Stimulated activated CD4-positive, alpha-beta T cell treated with anti-CD3 and anti-CD28 coated beads, Interleukin-1b, Interleukin-23, amount 100 ng/mL, for 4 hours (primary cell): ENCODE measurements around the gene ENTR1.

Experiments
- DNase-seq, 2 donors: peaks; one replicate each; pipeline ENCODE4 v3.0.0-alpha.2; 2020; ENCODE audit warnings: low read depth in 2 of 2

Gene ENTR1

DNA sequence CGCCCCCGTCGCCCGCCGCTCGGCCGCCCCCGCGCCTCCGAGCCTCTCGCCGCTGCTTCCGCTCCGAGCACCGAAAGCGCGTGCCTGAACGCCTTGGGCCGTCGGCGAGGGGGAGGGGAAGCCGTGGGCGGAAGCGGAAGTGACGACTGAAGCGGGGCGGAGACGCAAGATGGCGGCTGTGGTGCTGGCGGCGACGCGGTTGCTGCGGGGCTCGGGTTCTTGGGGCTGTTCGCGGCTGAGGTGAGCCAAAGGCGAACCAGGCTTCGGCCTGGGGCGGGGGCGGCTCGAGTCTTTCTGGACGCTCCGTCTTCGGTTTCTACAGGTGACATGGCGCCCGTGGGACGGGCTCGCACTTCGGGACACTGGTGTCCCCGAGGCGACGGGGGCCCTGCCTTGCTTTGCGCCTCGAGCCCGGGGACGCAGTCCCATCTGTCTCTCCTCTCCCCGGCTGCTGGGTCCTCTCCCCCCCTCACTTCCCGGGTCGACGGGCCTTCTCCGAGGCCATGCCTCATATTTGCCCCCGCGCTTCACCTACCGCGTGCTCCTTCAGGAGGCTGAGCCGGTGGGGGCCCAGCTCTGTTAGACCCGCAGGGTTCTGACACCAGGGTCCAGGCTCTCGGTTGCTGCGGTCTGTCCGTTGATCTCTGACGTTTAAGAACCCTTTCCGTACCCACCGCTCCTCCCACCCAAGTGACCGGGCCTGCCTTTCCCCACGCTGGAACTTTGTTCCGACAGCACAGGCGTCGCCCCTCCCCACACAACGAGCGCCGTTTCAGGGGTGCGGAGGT is at the start of gene ENTR1, which contains the start of gene PMPCA:
ENTR1 (minus strand) TSS at position 115 of the 788 bp plus-strand sequence. CDS start 217 bp downstream, outside the sequence.
PMPCA (plus strand) TSS at position 159 of the 788 bp plus-strand sequence; CDS start at position 170, 11 bp downstream.
- DNase-seq: peak; percentile 99

- DNase-seq: no peak
Measured at GRCh38 chr9:136459425-136459824, 49.0 kb upstream of the ENTR1 start.

DNA sequence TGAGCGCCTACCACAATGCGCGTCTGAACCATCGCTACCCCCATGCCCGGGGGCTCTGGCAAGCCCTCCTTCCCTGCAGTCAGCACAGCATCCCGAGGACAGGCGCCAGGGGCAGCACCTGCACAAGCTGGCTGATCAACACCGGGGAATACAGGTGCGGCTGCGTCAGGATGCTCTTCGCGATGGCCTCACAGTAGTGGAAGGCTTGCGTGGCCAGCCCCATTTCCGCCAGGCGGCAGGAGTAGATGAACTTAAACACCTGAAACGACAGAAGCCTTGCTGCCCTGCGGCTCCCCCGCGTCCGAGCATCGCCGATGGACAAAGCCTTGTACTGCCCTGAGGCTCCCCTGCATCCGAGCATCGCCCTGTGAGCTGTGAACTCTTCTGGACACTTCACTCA is 46.9 kb upstream of the ENTR1 start:
- DNase-seq: no peak

DNA sequence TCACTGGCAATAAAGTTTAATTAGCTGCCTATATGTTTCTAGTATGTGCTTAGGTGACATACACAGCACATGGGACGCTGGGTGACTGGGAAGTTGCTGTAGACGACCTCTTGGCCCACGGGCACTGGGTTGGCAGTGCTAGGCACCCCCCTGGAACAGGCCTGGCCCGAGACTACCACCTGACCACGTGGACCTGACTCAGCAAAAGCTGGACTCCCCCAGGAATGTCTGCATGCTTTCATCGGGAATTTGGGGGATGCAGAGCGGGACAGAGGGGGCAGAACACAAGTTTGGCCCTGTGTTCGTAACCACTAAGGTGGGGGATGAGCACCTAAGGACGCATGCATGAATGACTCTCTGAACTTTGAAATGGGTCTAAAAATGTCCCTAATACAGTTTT is 45.8 kb upstream of the ENTR1 start:
- DNase-seq: no peak

DNA sequence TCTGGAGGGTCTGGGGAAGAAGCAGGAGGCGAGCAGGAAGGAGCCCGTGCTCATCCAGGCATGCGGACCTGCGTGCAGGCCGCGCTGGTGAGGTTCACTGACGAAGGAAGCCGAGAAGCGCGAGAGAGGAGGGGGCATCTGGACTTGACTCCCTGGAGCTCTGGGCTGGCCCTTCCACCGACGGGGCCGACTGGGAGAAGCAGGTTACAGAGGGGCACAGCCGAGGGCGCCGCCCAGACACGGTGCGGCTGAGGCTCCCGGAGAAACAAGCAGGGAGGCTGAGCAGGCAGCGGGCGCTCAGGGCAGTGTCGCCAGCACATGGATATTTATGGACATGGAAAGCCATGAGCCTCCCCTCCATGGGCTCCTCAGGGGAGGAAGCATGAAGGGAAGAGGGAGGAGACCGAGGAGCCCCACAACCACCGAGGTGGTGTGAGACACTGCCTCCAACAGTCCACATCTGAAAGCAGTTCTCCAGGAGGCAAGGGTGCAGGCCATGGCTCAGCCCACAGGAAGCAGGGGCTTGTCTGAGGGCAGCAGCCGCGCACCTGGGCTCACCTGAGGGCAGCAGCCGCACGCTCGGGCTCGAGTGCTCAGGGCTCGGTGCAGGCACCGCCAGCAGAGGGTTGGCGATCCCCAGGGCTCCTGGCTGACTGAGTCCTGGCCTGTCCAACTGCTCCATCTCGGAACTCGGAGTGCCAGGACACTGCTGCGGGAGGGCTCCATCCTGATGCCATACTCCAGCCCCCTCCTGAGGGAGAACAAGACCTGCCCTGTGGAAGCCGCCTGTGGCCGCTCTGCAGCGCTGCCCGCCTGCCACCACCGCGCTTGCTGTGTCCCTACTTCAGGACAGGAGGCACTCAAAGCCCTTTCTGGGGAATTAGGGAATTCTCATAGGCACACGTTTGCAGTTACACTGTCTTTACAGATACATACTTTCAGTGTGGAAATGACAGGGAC is 44.9 kb upstream of the ENTR1 start:
- DNase-seq: no peak

DNA sequence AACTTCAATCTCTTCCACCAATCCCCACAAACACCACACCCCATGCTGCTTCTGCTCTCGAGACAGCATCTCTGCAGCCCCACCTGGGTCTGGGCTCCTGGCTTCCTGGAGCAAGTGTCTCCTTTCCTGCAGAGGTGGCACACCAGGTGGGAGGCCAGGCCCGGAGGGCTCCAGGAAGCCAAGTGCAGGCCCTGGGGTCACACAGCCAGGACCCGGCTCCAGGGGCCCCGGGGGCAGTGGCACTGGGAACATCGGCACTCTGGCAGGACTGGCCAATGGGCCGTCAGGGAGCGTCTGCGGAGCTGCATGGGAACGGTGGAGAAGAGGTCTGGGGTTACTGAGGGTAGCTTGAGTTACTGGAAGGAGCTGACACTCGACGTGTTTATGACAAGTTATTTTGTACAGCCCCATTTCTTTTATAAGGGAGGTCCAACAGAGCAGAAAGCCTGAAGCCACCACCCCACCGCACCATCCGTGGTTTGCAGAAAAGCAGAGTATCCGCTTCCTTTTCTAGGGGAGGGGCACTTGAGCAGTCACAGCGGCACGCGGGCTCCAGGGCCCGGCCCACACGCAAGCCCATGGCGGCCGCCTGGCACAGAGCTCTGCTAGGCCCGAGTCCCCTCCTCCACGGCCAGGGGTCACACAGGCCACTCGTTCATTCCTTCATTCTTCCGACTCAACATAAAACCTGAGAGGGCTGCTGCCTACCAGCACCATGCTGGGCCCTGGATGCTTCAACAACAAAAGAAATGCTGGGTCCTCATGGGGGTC is 43.8 kb upstream of the ENTR1 start:
- DNase-seq: no peak

DNA sequence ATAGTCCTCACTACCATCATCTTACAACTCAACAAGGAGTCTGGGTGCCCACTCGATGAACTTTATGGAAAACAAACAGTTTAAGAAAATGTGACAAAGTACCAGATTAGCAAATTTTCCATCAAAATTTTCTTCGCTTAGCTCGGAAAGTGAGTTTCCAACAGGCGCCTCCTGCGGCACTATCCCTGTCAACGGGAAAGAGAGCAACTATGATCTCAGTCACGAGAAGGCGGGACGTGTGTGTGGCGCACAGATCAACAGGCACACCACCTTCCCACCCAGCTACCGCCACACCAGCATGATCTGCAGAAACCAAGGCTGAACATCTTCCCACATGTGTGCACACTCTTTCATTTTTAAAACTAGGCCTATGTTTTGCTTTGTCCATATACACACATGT is 42.9 kb upstream of the ENTR1 start:
- no peak for DNase-seq

DNA sequence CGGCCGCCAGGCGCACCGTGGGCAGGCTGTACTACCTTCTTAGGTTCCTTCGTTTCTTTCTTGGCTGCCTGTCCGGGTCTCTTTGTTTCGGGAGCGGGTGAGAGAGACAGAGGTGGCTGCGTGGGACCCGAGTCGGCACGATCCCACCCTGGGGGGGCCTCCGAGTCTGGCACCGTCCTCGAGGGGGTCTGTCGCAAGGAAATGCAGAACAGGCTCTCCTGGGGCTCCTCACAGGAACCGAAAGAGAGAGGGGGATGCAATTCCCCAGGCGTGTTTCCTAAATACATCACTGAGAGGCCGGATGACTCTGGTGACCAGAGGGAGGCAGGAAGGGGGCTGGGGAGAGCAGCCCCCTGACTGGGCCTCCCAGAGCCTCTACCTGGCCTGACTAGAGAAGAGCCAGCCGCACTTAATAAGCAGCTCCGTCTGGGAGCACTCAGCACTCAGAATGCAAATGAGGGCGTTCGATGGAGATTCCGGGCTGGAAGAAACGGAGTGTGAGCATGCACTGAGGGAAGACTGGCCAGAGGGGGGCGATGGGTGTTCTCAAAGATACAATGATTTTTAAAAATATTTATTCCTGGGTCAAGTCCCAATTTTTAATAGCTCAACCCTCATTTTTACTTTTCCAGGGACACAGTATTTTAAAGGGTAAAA is 40.9 kb upstream of the ENTR1 start:
- DNase-seq: no peak

GRCh38 chr9:136448655-136449054 is 38.2 kb upstream of the ENTR1 start:
- DNase-seq: no peak

DNA sequence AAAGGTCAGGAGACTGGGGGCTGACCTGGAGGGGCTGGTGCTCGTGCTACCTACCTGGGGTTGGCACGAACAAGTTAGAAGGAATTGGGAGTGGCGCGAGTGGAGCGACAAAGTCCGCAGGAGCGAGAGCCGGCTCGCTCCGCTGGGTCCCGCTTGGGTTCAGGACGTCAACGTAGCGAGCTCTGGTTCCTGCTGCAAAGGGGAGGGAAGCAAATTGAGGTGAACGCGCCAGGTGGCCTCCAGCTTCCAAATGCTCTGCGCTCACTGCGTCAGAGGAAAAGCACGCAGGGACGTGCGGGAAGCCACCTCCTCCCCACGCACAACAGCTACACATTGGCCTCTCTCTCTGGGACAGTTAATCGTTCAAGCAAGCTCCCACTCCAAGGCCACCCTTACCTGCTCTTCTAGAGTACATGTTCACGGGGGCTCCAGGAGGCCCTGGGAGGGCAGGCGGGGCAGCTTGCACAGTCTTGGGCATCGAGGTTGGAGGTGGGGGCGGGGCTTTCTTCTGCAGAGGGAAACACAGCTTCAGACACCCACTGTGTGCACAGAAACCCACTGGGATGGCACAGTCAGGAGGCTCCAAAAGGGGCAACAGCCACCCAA is 36.9 kb upstream of the ENTR1 start:
- DNase-seq: no peak

- no peak for DNase-seq
Measured at GRCh38 chr9:136445799-136446198, 35.4 kb upstream of the ENTR1 start.

DNA sequence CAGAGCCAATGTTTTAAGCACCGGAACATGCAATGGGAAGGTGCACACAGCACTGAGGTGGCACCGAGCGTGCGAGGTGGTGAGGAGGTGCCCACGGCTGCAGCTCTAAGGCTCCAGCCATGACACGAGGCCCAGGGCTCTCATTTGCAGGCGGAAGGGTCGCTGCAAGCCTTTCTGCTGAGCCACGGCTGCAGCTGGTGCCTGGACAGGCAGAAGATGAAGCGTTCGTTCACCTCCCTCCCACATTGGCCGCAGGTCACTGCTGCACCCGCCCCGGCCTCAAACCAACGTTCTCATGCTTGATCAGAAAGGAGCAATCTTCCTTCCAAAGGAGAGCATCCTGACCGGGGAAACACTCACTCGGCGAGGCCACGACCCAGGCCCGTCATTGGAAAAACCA is 33.7 kb upstream of the ENTR1 start:
- DNase-seq: no peak

DNA sequence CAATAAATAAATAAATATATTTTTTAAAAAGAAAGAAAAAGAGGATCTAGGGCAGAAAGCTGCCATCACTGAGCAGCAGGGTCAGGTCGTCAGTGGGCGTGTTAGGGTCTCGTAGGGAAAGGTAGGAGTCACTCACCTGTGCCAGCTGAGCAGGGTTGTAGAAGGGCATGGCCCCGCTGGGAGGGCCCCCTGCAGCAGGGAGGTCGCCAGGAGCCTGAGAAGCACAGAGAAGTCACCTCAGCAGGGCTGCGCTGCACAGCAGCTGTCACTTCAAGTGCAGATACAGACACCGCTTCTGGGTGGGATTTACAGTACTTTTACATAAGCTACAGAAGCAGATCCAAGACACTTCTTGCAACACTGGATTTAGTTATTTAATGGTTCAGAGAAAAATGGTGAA is 33.3 kb upstream of the ENTR1 start:
- DNase-seq: no peak

DNA sequence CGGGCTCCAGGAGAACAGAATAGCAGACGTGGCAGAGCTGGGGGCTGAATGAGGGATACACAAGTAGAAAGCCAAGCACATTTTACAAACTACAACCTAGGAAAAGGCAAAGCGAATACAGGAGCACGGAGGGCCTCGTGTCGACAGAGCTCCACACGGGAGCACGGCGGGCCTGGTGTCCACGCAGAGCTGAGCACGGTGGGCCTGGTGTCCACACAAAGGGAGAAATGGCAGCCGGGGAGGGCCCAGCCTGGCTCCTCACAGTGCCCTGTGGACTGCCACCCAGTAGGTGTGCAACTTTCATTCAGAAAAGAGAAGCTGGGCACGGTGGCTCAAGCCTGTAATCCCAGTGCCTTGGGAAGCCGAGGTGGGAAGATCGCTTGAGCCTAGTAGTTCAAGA is 32.7 kb upstream of the ENTR1 start:
- DNase-seq: no peak

GRCh38 chr9:136442265-136442664 is 31.9 kb upstream of the ENTR1 start:
- DNase-seq: no peak

- DNase-seq: no peak
Measured at GRCh38 chr9:136441681-136442245, 31.3 kb upstream of the ENTR1 start.

- no peak for DNase-seq
Measured at GRCh38 chr9:136441191-136441680, 30.8 kb upstream of the ENTR1 start.

DNA sequence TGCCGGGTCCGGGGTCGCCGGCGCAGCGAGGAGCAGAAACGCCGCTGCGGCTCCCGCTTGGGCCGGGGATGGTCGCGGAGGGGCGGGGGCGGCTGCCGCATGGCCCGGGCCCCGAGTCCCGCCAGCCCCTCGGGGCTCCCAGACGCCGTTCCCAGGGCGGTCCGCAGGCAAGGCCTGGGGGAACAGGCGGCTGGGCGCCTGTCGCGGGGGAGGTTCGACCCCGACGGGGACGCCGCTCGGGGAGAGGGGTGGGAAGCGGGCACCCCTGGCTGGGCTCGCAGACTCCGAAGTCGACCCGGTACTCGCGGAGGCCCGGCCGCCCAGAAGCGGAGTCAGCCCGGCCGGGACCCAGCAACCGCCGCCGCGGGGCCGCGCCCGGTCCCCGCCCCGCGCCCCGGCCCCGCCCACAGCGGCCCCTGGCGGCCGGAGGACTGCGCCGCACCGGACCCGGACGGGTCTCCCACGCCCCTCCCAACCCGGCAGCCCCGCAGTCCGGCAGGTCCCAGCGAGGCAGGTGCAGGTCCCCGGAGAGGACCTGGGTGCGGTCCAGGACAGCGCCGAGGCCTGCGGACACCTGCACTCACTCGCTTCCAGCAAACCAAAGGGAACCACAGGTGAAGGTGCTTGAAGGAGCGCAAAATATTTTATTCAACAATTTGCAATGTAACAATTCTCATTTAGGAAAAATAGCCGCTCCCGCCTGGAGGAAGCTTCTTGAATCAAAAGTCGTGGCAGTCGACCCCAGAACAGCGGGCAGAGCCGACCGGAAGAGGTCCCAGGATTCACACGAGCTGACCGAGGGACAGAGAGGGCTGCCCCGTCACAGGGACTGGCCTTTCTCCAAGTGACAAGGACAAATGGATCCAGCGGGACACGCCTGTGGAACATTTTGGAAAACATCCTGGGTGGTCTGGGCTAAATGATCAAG is 29.3 kb upstream of the ENTR1 start, which contains the start of gene INPP5E:
INPP5E (minus strand) TSS at position 365 of the 928 bp plus-strand sequence. CDS start 426 bp downstream, outside the sequence.
- peak; percentile 81 to 89 for DNase-seq
